ENCODE results near the gene APIP.
A peak's percentile ranks its signal among the peaks of the same experiment; 100 is the strongest.
"Not testable (repeated sequence)": the region's sequence is repeated elsewhere in the genome, so short reads cannot be mapped to it uniquely, and the experiment has no call there.

The APIP gene

DNA sequence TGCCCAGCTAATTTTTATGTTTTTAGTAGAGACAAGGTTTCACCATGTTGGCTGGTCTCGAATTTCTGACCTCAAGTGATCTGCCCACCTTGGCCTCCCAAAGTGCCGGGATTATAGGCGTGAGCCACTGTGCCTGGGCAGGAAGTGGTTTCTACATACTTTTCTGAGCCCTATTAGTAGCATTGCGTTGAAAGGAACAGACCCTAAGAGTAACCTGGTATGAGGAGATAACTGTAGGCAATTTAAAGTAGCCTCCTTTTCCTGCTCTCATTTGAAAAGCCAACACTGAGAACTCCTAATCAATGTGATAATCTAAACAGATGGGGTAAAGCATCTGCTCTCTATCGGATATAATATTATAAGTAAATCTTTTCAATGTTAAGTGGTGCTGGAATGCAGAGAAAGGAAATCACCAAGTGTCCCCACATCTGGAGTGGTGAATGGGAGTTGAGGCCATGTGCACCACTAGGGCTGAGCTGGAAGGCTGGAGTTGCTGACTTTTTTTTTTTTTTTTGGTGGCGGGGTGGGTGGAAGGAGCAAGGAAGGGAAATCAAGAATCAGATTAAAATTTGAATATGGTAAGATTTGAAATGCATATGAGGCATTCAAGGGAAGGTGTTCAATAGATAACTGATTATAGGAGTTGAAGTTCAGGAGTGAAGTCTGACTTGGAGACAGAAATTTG is 20.9 kb upstream of the APIP start:
- no peak for TF ChIP-seq ZNF274 (IDR thresholded peaks at IDR 0.05; ENCODE audit: low read depth, low read length)
- no peak overlapping the region for H3K4me3 ChIP-seq (ENCODE audit: low read length)

GRCh38 chr11:34929794-34930763 is 13.9 kb upstream of the APIP start:
- no peak for TF ChIP-seq ZNF274 (IDR thresholded peaks at IDR 0.05; ENCODE audit: low read depth, low read length)
- no peak overlapping the region for H3K4me3 ChIP-seq (ENCODE audit: low read length)

GRCh38 chr11:34928960-34929680 is 12.9 kb upstream of the APIP start:
- H3K4me3 ChIP-seq (ENCODE audit: low read length) = no peak overlapping the region
- no peak for TF ChIP-seq ZNF274 (IDR thresholded peaks at IDR 0.05; ENCODE audit: low read depth, low read length)

DNA sequence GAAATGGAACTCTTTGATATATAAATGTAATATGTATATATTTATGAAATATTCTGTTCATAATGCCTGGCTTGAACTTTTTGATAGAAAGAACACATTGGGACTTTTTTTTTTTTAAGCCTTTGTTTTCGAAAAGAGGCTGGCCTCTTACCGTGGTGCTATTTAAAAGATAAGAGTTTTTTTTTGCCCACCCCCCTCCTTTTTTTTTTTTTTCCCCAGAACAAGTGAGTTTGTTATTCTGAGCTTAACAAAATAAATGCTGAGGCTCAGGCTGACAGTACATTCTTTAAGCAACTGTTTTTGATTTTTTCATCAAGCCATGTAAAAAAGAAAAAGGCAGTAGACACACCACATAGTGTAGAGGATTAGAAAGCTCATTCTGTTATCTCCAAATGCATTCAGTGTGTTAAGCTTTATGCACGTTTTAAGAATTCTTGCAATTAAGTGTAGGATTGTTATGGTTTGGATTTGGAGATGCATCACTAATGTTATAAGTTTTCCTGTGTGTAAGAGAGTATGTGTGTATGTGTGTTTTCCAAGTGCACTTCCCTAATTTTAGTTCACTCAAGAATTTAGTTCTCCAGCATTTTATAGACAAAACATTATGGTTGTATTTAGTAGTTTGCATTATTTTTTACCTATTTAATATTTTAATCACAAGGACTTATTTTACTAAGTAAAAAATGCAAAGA is 12.2 kb upstream of the APIP start:
- H3K4me3 ChIP-seq (ENCODE audit: low read length) = no peak overlapping the region
- no peak for TF ChIP-seq ZNF274 (IDR thresholded peaks at IDR 0.05; ENCODE audit: low read depth, low read length)

- TF ChIP-seq ZNF274 (IDR thresholded peaks at IDR 0.05; ENCODE audit: low read depth, low read length) = no peak
- no peak overlapping the region for H3K4me3 ChIP-seq (ENCODE audit: low read length)
Observed at GRCh38 chr11:34926831-34927132, 10.6 kb upstream of the APIP start.

DNA sequence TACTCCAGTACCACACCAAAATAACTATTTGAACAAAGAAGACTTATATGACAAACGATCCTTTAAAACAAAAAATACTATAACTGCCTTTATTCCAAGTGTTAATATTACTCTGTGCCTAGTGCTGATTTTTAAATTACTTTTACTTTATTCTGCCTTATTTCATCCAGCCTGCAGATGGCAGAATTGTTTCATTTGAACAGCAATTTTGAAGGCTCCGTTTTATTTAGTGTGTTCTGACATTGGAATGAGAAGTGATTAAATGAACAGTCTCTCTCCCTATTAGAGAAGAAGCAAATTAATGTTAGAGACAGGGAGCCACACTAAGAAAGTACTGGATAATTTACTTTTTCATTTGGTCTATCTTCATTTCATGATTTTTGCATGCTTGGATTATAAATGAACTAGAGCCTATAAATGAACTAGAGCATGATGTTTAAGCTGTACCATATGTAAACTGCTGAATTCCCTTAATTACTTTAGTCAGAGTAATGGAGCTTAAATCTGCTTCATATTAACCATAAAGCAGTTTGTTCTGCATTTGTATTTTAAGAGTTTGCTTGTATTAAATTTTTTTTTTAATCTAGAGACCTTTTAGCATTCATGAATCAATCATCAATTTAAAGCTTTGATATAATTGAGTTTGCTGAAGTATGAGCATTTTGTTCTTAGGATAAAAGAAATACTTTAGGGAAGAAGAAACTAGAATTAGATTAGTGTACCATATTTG is 10.1 kb upstream of the APIP start:
- TF ChIP-seq ZNF274 (IDR thresholded peaks at IDR 0.05; ENCODE audit: low read depth, low read length) = no peak
- no peak overlapping the region for H3K4me3 ChIP-seq (ENCODE audit: low read length)

GRCh38 chr11:34924714-34925113 is 8.5 kb upstream of the APIP start:
- H3K4me3 ChIP-seq (ENCODE audit: low read length) = no peak overlapping the region
- no peak for TF ChIP-seq ZNF274 (IDR thresholded peaks at IDR 0.05; ENCODE audit: low read depth, low read length)

GRCh38 chr11:34921156-34921555 is 5.0 kb upstream of the APIP start:
- no peak for TF ChIP-seq ZNF274 (IDR thresholded peaks at IDR 0.05; ENCODE audit: low read depth, low read length)

DNA sequence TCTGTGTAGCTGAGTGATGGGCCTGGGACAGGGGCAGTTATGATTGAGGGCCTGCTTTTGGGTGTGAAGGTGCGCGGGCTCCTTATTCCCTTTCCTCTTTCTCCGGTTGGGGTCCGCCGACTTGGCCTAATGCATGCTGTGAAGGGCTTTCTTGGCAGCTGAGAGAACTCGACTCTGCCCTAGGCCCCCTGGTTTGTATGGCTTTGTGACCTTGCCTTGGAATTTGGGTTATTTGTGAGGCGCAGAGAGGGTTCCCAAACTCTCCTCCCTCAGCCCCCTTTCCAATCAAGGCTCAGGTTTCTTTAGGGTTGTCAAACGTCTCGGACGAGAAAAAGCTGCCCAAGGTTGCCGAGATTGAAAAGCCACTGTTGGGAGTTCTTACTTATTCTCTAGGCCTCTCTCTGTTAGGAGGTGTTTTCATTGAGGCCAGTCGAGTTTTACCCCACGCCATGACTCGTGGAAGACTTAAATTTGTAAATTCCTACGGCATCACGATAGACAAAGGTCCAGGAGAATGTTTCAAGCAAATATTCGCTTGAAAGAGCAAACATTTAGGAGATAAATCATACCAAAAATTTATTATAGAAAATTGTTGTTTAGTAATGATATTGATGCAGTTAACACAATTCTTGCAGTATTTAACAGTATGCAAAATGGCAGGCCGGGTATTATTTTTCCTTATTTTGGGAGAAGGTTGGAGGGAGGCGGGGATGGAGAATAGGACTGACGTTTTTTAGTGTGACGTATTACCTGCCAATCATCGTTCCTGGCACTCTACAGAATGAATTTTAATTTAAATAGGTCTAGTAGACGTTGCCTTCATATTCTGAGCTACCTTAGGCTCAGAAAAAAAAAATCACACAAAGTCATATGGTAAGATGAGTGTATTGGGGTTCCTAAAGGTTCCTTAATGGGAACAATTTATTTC is 928 bp upstream of the APIP start:
- TF ChIP-seq ZNF274 (IDR thresholded peaks at IDR 0.05; ENCODE audit: low read depth, low read length) = no peak

More at GRCh38 chr11:34921156-34921555, 5.0 kb upstream of the APIP start:
- no peak overlapping the region for H3K4me3 ChIP-seq (ENCODE audit: low read length)

GRCh38 chr11:34915136-34916014 is 804 bp downstream of the APIP start:
- peak overlapping the region; percentile 68 for H3K4me3 ChIP-seq (ENCODE audit: low read length)
- TF ChIP-seq ZNF274 (IDR thresholded peaks at IDR 0.05; ENCODE audit: low read depth, low read length) = no peak

More for the DNA sequence above, 928 bp upstream of the APIP start:
- H3K4me3 ChIP-seq (ENCODE audit: low read length) = peak overlapping the region; percentile 85

DNA sequence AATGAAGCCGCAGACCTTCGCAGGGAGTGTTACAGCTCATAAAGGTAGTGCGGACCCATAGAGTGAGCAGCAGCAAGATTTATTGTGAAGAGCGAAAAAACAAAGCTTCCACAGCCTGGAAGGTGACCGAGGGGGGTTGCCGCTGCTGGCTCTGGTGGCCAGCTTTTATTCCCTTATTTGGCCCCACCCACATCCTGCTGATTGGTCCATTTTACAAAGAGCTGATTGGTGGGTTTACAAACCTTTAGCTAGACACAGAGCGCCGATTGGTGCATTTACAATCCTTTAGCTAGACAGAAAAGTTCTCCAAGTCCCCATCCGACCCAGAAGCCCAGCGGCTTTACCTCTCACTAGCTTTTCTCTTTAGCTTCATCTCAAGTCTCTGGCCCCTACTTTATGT is 2.6 kb downstream of the APIP start:
- H3K4me3 ChIP-seq (ENCODE audit: low read length) = not testable (repeated sequence)

DNA sequence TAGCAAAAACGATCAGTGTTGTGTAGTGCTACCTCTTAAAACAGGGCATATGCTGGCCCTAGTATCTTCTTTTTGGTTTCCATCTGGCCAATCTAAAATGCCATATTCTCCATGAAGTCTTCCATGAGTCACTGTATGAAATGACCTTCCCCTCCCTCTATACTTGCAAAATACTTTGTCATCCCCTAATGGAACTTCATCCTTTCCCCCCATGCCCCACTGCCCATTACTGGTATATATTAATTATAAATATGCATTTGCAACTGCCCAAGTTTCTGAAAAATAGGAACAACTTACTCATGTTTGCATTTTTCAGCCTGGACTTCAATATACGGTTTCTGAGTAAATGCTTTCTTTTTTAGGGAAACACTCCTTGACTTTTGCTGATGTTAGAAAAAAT is 4.5 kb downstream of the APIP start:
- TF ChIP-seq ZNF274 (IDR thresholded peaks at IDR 0.05; ENCODE audit: low read depth, low read length) = no peak
- no peak overlapping the region for H3K4me3 ChIP-seq (ENCODE audit: low read length)

All from GM08714 (cell line).